Measurements from ENCODE around the gene EPHA3.
A peak's percentile ranks its signal among the peaks of the same experiment; 100 is the strongest.

EPHA3 gene

DNA sequence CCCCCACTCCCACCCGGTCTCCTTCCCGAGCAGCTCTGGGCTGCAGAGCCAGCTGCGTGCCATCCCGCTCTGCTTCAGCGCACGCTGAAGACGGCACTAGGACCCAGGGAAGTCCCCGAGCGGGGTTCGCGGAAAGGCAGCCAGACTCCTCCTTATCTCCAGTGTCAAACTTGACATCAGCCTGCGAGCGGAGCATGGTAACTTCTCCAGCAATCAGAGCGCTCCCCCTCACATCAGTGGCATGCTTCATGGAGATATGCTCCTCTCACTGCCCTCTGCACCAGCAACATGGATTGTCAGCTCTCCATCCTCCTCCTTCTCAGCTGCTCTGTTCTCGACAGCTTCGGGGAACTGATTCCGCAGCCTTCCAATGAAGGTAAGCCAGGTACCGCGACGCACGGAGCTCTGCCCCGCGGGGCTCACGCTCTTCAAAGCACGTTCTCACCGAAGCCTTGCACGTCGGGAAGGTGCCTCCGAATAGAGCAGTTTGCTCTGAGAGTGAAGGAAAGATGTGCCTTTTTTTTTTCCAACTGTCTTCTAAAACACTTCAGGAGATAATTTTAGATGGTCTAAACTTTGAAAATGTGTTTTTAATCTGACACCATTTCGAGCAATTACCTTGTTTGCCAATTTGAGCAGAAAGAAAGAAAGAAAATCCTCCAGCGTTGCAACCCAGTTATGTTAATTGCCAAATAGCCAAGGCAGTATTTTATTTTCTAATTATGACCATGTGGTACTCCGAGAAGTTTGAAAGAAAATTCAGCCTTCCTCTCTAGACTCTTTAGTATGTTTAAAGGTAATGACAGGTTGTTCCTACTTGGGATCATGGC lies at the start of gene EPHA3:
EPHA3 (plus strand) TSS at position 161 of the 830 bp plus-strand sequence; CDS start at position 289, 128 bp downstream.
- DNase-seq: peak; percentile 31

DNA sequence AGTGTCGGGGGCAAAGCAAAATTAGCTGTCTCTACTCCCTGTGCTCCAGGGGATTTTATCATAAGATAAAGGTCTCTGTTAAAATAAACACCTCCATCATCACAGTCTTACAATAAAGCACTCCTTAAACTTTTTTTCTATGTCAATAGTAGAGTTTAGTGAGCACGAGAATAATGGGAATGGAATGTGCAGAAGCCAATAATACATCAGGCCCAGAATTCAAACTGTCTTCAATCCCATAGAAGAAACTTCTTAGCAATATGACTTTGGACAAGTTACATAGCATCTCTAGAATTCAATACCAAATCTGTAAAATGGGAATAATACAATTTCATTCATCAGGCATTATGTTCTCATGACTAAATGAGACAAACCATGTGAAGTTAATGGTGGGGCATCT lies 49.0 kb upstream of the EPHA3 start:
- no peak for DNase-seq

DNA sequence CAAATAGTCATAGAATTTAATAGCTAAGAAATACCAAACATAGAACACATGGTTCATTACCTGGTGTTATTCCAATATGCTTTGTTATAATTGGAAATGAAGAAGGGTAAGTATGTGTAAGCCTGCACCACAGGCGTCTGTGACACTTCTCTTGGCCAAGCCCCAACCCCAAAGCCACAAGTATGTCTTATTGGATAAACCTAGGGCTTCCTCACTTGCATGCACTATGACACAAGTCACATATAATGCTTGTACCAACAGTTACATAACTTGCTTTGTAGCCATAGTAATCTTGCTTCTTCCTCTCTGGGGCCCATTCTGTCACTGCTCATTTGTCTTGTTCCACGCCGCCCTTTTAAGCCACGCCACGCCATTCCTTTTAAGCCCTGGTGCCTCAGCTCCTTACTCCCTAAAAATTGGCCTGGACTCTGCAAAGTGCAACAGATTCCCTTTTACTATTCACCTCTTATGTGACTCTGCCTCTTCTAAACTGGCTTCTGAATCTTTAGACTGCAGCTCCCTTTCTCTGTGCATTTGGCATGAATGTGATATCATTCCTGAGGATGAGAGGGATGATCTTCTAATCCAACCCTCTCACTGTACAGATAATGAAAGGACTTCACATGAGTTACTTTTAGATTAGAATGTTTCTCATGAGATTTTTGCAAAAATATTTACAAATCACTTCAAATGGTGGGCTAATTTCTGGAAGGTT lies 48.1 kb upstream of the EPHA3 start:
- DNase-seq: no peak

DNA sequence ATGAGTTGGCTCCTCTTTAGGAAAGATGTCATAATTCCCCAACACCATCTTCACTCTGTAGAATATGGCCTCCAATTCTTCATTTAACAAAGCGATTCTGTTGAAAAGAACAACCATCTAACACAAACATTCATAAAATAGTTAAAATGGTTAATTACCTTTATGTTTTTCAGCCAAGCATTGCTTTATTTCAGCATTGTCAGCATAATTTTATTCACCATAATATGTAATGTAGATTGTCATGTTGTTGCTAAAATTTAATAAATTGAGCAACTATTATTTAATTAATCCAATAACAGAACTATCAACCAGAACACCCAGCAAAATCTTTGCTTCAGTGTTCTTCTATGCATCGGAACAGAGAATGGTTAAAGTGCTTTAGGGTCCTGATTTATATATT lies 46.2 kb upstream of the EPHA3 start:
- DNase-seq: no peak

DNA sequence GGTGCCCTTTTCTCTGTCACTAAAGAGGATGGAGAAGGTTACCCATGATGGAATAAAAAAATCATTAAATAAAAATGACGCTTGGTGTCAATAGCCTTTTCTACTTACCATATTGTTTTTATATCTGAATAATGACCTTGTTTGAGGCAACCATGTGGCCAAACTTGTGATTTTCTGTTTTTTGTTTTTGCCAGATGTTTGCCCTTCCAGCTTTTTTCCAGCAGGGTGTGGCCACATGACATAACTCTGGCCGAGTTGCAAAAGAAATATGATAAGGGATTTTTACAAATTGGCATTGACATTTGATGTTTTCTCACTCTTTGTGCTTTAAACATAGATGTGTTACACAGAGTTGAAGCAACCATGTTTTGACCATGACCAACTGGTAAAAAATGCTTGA lies 39.7 kb upstream of the EPHA3 start:
- DNase-seq: no peak

DNA sequence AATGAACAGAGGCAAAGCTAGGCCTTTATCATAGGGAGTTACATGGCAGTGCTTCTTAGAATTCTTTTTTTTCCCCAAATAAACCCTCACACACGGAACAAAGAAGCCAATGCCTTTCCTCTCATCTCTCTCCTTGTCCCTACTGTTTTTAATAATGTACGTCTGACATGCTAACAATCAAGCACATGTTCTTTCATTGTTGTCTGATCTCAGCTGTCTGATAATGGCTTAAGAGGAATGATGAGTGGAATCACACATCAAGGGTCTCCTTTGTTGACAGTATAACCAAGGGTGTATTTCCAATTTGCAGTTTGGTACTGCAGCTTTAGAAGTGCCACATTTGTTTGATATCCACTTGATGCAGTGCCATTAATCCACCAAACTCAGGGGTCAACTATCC lies 34.8 kb upstream of the EPHA3 start:
- DNase-seq: no peak

DNA sequence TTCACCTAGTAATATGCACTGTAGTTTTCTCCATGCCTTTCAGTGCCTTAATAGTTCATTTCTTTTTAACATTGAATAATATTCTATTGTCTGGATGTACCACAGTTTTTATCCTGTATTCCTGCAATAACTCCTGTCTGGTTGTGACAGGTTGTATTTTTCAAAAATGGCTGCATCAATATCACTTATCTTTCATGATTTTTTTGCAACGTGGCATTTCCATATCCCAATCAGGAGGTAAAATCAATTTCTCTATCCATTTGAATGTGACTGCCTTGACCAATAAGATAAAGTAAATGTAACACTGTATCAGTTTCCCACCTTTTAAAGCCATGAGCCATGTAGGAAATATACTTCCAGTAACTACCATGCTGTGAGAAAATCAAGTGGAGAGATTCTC lies 27.5 kb upstream of the EPHA3 start:
- DNase-seq: no peak

DNA sequence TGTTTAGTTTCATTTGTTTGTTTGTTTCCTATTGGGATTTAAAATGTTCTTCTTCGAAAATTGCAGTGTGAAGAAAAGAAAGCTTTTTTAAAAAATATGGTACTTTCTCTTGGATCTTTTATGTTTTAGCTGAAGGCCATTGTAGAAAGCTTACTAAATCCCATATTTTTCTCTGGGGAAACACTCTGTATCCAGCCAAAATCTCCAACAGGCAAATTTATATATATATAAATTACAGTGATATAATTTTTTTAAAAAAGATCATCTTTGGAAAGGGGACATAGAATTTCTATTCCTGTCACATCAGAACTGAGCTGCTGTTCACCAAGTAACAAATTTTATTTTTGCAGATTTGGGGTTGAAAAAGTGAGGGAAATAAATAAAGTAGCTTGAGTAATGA lies 19.6 kb upstream of the EPHA3 start:
- DNase-seq: no peak

DNA sequence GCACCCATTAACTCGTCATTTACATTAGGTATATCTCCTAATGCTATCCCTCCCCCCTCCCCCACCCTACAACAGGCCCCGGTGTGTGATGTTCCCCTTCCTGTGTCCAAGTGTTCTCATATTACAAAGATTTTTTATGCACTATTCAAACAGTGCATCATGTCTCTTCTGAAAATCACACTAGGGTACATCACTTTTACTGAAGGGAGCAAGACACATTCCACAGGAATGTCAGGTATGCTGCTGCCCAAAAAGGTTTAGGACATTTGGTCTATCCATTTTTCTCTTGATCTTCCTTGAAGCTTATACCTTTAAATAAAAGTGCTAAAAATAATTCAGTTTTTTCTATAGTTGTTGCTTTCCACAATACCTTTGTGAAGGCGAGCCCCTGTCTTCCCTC lies 9.2 kb upstream of the EPHA3 start:
- DNase-seq: no peak

DNA sequence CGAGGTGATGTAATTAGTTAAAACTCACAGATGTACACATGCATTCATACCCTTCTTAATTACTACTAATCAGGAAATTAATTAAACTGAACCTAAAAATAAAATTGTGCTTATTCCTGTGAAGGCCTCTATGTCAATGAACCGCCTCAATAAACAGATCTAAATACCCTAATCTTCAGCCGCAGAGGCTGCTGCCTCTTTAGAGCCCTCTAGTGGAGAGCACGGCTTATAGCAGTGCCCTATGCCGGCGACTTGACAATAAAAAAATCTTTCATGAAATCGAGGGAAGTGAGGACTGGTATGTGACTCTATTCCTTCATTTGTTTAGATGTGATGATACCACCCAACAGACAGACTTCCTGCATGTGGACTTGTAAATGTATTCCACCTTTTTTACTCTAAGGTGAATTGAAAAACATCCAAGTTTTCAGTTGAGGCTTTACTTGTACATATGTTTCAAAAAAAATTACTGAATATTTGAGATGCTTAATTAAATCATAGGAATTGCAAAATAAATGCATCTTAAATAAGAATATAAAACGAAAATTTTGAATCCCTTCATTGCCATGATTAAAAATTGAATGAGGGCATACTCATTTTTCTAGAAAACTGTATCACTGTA lies 8.3 kb upstream of the EPHA3 start:
- DNase-seq: no peak

DNA sequence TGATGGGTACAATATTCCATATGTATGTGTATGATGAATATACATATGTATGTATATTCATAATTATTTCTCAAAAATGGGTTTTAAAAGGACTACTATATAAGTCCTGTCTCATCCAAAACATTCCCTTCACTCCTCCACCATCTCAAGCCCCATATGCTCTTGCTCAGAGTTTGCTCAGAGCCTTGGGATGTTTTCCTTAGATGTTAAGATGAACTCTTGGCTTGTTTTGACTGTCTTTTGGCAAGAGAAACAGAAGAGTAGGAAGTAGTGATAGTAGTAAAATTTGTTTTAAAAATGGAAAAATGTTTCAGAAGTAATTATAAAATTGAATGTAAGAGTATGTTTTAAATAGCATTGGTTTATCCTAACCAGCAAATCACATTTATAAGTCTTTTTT lies 6.2 kb upstream of the EPHA3 start:
- no peak for DNase-seq

DNA sequence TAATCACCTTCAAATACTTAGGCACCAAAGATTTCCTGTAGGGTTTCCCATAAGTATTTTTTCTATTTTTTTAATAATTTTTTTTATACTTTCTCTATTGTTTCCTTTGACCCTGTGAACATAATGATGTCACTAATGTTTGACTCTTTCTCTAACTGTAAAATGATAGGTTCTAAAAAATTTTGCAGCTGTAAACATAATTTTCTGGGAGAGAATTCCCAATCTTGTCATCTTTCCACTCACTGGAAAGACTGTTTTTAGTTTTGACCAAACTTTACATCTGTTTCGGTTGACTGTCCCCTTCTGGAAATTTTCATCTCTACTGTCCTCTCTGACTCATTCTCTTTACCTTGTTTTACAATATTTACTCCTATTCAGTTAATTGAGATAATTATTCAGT lies 5.5 kb upstream of the EPHA3 start:
- no peak for DNase-seq

DNA sequence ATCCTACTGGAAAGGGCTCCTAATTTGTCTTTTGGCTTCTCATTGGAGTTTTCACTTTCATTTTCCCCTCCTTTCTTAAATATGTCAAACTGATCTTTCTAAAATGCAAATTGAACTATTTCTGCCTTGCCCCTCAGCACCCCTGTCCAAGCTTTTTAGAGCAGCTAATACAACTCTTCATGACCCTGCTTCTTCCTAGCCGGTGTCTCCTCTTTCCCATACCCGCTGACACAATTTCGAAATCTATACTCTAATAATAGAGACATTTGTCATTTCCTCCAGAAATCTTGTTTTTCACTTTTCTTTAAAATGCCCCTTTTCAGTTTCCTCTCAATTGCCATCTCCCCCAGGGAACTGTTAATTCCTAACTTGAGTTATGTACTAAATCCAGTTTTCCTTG lies 2.9 kb upstream of the EPHA3 start:
- no peak for DNase-seq

DNA sequence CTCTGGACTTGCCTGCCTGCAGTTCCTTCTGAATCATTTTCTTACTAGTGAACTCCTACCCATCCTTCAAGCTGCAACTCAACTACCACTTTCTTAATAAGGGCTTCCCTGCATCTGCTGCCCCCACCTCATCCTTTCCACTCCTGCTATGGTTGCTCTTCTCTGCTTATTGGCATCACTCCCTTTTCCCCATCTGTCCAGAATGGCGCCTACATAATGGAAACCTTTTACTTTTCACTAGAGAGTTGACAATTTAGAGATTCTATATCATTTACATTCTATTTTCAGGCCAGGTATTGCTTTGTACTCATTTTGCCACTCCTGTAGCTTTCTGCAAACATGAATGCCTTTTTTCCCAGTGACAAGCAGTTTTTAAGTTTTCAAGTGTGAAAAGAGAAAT lies 1.9 kb upstream of the EPHA3 start:
- DNase-seq: no peak

DNA sequence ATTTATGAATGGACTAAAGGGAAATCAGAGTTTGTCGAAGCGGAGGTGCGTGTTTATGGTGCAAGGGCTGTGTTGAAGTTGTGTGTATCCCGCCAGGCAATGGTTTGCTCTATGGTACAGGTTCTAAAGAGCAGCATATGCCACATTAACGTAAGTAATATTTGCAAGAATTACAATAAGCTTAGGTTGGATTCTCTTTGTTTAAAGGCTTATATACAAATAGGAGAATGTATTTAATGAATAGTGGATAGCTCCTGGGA lies 800 bp downstream of the EPHA3 start:
- no peak for DNase-seq

DNA sequence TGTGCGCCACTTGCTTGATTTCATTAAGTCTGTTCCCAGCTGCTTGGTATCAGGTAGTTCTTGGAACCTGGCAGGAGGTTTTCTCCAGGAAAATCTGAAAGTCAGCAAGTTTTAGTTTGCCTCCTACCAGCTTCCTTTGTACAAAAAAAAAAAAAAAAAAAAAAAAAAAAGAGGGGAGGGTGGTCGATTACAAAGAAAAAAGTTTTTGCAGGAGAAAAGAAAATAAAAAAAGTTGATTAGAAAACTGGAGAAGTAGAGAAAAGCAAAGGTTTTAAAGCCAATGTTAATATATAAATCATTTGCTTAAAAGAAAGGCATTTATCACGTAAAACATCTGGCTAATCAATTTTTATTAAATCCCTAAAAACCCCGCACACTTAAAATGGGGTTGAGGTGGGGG lies 5.9 kb downstream of the EPHA3 start:
- DNase-seq: no peak

DNA sequence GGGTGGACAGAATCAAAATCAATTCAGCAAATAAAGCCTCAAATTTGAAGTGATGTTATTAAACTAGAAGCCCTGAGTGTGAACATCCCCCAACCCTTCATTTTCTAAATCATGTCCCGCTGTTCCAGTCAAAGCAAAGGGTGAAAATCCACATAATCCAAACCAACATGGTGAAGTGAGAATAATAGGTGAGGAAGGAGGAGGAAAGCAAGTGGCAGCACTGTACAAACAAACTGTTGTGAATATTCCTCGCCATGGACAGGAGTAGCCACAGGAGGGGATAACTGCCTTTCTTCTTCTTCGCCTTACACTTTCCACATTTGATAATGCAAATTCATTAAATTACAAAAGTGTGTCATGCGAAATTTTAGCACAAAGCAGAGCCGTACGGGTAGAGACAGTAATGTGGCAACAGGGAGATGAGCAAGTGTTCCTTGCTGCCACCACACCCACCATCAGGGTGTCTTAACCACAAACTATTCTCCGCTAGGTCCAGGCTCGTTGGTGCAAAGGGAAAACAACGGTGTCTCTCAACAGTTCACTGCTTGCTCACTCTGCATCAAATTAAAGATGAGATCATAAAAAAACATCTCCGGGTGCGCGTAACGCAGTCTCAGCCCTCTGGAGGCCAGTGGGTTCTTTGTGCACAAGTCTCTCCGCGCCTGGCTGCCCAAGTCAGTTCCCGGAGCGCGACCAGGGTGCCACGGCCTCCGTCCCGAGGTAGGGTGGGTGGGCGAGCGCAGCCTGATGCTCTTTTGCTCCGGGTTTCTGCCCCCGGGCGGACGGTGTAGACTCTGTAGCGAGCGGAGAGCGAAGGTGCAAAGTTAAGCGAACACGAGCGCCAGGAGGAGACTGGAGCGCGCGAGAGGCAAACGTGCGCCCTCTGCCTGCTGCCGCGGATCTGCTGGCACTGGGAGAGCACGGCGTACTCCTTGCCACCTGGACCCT lies 6.7 kb downstream of the EPHA3 start:
- DNase-seq: peak; percentile 52

DNA sequence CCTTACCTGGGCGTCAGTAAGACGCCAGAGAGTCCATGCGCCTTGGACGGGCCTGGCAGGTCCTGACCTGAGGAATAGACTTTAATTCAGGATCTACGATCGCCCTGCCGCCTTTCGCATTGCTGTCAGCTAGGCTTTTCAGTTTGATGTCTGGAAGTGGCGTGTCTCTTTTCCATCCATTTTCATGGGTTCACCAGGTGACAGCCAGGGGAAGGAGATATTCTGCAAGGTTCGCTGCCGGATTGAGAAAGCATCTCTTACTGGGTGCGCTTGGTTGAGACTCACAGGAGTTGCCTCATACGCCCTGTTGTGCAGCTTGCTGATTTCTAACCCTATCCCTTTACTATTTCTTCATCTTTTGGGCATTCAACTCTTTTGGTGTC lies 7.4 kb downstream of the EPHA3 start:
- peak; percentile 33 for DNase-seq

DNA sequence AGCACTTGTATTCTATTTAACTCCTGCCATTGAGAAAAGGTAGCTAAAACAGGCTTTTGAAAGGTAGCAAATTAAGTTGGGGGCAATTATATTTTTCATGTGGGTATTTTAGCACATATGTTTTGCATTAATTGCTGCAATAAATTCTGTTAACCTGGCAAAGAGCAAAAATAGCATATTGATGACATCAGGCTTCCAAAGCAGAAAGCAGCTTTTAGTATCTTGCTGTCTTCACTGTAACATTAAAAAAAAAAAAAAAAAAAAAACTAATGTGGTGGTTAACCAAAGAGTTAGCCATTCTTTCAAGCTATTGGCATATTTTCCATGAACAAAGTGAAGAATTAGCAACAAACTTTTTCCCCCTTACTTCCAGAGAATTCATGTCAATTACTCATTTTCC lies 9.1 kb downstream of the EPHA3 start:
- no peak for DNase-seq

DNA sequence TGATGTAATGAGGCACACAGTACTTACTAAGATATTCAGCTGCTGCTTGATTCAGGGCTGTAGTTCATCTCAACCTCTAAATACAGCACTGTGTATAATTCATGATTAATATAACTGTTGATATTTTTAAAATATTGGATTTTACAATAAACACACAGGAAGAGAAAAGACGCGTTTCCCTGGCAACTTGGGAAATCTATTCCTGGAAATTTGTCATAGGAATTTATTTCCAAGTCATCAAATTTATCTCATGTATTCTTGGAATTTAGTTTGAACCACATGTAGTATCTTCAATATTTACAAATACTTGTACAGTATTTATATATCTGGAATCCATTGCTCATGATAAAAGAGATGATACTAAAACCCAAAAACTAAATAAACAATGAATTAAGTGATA lies 30.6 kb downstream of the EPHA3 start:
- no peak for DNase-seq

DNA sequence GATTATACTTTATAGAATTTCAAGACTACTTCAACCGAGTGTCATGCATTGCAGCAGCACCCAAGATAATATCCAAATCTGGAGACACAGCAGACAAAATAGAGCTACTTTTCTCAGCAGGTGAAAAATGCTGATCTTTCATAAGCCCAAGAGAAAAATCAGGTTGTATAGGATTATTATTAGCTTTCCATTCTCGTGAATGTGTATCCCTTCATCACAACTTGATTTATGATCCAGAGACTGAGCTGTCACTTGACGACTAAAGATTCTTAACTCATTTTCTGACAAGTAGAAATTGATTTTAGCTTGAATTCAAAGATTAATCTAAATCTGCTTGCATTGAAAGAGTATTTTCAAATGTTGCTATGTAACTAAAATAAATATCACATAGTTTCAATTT lies 32.4 kb downstream of the EPHA3 start:
- no peak for DNase-seq

DNA sequence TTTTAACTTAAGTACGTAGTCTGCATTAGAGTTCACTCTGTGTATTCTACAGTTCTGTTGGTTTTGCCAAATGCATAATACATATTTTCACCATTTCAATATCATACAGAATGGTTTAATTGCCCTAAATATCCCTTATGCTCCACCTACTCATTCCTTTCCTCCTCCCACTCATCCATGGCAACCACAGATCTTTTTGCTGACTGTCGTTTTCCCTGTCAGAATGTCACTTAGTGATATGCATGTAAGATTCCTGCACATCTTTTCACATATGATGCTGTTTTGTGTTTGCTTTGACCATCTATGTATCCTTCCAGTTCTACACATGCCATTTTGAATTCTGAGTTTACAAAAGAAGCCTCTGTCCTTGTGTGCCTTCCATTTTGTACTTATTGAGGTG lies 36.7 kb downstream of the EPHA3 start:
- DNase-seq: no peak

DNA sequence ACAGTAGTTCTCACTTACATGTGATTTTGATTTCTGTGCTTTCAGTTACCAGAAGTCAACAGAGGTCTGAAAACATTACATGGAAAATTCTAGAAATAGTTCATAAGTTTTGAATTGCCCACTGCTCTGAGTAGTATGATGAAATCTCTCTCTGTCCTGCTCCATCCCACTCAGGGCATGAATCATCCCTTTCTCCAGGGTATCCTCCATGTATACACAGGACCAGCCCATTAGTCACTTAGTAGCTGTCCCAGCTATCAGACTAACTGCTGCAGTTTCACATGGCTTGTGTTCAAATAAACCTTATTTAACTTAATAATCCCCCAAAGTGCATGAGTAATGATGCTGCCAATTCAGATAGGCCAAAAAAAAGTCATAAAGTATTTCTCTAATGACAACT lies 38.6 kb downstream of the EPHA3 start:
- no peak for DNase-seq

Data from NCI-H774 (cell line).